Measurements from ENCODE around the gene KRTAP22-2.

KRTAP22-2 gene

DNA sequence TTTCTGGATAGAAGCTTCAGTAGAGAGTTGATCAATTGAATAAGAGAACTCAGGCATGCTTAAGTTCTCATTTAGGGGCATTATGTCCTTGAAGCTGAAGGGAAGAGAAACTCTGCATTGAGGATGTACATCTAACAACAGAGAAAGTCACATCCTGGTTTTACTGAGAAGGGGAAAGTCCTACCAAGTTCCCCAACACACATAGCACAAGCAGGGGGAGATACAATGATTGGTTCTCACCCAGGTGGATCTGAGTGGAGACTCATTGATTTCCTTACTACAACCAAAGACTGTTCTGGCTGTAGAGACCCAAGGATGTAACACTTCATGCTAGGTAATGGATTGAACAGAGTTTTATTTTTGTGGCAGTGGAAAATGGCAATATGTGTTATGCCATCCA, 25.0 kb upstream of the KRTAP22-2 start:
- DNase-seq, result no peak
- no peak overlapping the region for H3K4me3 ChIP-seq (ENCODE audit: insufficient read depth, low read depth, low read length, poor library complexity, severe bottlenecking)
- no peaks in the 10 kb centered on the region for H3K36me3 ChIP-seq (ENCODE audit: control insufficient read depth, insufficient read depth, low read length)
- no peaks in the 10 kb centered on the region for H3K4me1 ChIP-seq (ENCODE audit: control insufficient read depth, insufficient read depth, low read length, poor library complexity, severe bottlenecking)
- H3K9me3 ChIP-seq (ENCODE audit: control insufficient read depth, low read length), result no peaks in the 10 kb centered on the region
- no peaks in the 10 kb centered on the region for H3K27me3 ChIP-seq (replicated peaks; ENCODE audit: control insufficient read depth, insufficient read depth, low read length, poor library complexity, severe bottlenecking)
- no peak overlapping the region for H3K27ac ChIP-seq (ENCODE audit: insufficient read depth, low read length, poor library complexity, severe bottlenecking)

DNA sequence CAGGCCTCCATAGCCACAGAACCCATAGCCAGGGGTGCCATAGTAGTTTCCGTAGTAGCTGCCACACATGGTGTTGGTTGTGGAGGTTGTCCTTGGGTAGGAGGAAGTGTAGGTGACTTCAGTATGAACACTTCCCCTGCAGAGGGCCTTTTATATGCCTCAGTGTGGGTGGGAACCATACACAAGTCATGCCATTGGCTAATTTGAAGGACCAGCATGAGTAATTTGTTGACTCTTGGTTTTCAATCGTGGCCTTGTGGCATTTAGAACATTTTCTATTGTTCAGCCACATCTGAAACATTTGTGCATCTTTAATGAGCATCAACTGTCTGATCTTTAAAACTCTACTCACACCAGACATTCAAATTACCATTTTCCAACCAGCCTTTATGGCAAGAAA, 23.6 kb upstream of the KRTAP22-2 start, which contains the start of gene KRTAP6-1:
TSS of gene KRTAP6-1 (minus strand) at position 95 of the 400 bp plus-strand sequence. CDS start at position 69, 26 bp downstream.
- DNase-seq, result no peak
- Histone ChIP-seq H3K9me3 (ENCODE audit: control insufficient read depth, low read length) (no peaks in the 10 kb centered on the region), H3K4me1 (ENCODE audit: control insufficient read depth, insufficient read depth, low read length, poor library complexity, severe bottlenecking) (no peaks in the 10 kb centered on the region), H3K27ac (ENCODE audit: insufficient read depth, low read length, poor library complexity, severe bottlenecking) (no peak within 1 kb of the TSS), H3K27me3 (replicated peaks; ENCODE audit: control insufficient read depth, insufficient read depth, low read length, poor library complexity, severe bottlenecking) (no peaks in the 10 kb centered on the region), H3K36me3 (ENCODE audit: control insufficient read depth, insufficient read depth, low read length) (no peaks in the 10 kb centered on the region), H3K4me3 (ENCODE audit: insufficient read depth, low read depth, low read length, poor library complexity, severe bottlenecking) (no peak within 1 kb of the TSS)

DNA sequence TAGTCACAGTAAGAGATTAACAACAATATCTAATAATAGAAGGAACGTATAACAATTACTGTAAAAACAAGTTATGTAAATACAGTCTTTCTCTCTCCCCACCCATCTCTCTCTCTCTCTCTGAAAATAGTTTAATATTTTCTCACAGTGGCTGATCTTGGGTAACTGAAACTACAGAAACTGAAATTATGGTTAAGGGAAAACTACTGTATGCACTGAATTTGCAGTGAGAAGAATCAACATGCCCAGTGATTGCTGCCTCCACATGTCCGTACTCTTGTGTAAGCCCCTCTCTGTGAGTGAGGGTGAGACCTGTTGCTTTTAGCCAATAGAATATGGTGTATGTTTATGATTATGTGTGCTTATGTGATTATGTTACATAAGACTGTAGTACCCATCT, 21.9 kb upstream of the KRTAP22-2 start:
- Histone ChIP-seq H3K36me3 (ENCODE audit: control insufficient read depth, insufficient read depth, low read length) (no peaks in the 10 kb centered on the region), H3K27ac (ENCODE audit: insufficient read depth, low read length, poor library complexity, severe bottlenecking) (no peak overlapping the region), H3K4me1 (ENCODE audit: control insufficient read depth, insufficient read depth, low read length, poor library complexity, severe bottlenecking) (no peaks in the 10 kb centered on the region), H3K4me3 (ENCODE audit: insufficient read depth, low read depth, low read length, poor library complexity, severe bottlenecking) (no peak overlapping the region), H3K9me3 (ENCODE audit: control insufficient read depth, low read length) (no peaks in the 10 kb centered on the region), H3K27me3 (replicated peaks; ENCODE audit: control insufficient read depth, insufficient read depth, low read length, poor library complexity, severe bottlenecking) (no peaks in the 10 kb centered on the region)
- DNase-seq, result no peak

DNA sequence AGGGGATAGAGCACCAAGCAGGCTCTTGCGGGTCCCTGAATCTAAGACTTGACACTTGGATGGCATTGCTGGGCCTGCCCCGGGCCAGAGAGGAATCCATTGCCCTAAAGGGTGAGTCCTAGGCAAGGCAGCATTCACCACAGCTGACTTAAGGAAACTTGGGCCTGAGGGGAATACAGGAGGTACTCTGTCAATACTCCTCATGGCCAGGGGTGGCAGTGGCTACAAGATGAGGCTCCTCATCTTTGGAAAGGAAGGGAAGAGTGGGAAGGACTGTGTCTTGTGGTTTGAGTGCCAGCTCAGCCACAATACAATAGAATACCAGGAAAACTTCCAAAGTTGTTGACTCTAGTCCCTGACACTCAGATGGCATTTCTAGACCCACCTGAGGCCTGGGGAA, 15.8 kb upstream of the KRTAP22-2 start:
- Histone ChIP-seq H3K9me3 (ENCODE audit: control insufficient read depth, low read length) (no peaks in the 10 kb centered on the region), H3K4me3 (ENCODE audit: insufficient read depth, low read depth, low read length, poor library complexity, severe bottlenecking) (no peak overlapping the region), H3K4me1 (ENCODE audit: control insufficient read depth, insufficient read depth, low read length, poor library complexity, severe bottlenecking) (no peaks in the 10 kb centered on the region), H3K27ac (ENCODE audit: insufficient read depth, low read length, poor library complexity, severe bottlenecking) (no peak overlapping the region), H3K36me3 (ENCODE audit: control insufficient read depth, insufficient read depth, low read length) (no peaks in the 10 kb centered on the region), H3K27me3 (replicated peaks; ENCODE audit: control insufficient read depth, insufficient read depth, low read length, poor library complexity, severe bottlenecking) (no peaks in the 10 kb centered on the region)
- no peak for DNase-seq

DNA sequence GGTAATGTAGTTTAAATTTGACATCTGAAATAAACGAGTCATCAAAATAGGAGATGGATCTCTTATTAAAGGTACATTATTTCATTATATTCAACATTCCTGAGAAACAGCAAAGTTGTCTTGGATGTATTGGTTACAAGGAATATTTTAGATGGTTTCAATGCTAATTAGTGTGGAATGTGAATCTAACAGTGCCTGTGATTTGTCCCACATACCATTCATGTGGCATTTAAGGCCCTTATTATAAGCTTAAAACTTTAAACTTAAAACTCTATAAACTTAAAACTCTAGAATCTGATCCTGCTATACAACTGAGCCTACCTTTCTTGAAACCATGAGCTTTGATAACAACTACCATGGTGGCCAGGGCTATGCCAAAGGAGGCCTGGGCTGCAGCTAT, 10.6 kb upstream of the KRTAP22-2 start, which contains the start of gene KRTAP22-1:
TSS of gene KRTAP22-1 (plus strand) at position 301 of the 400 bp plus-strand sequence.
- Histone ChIP-seq H3K4me3 (ENCODE audit: insufficient read depth, low read depth, low read length, poor library complexity, severe bottlenecking) (no peak within 1 kb of the TSS), H3K9me3 (ENCODE audit: control insufficient read depth, low read length) (no peaks in the 10 kb centered on the region), H3K27me3 (replicated peaks; ENCODE audit: control insufficient read depth, insufficient read depth, low read length, poor library complexity, severe bottlenecking) (no peaks in the 10 kb centered on the region), H3K27ac (ENCODE audit: insufficient read depth, low read length, poor library complexity, severe bottlenecking) (no peak within 1 kb of the TSS), H3K36me3 (ENCODE audit: control insufficient read depth, insufficient read depth, low read length) (no peaks in the 10 kb centered on the region), H3K4me1 (ENCODE audit: control insufficient read depth, insufficient read depth, low read length, poor library complexity, severe bottlenecking) (no peaks in the 10 kb centered on the region)
- no peak for DNase-seq

DNA sequence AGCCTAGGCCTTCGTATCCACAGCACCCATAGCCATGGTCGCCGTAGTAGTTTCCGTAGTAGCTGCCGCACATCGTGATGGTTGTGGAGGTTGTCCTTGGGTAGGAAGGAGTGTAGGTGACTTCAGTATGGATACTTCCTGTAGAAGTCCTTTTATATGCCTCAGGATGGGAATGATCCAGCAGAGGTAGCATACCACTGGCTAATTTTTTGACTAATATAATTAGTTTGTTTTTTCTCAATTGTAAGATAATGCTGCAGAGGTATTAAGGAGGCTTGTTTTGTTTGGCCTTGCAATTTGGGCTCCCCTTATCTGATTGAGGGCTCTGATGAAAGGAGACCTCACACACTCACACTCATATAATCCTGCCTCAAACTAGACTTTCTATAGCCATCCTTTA, 8.6 kb upstream of the KRTAP22-2 start, which contains the start of gene KRTAP6-2:
TSS of gene KRTAP6-2 (minus strand) at position 101 of the 400 bp plus-strand sequence. CDS start at position 73, 28 bp downstream.
- DNase-seq, result no peak
- Histone ChIP-seq H3K27ac (ENCODE audit: insufficient read depth, low read length, poor library complexity, severe bottlenecking) (no peak within 1 kb of the TSS), H3K36me3 (ENCODE audit: control insufficient read depth, insufficient read depth, low read length) (no peaks in the 10 kb centered on the region), H3K4me3 (ENCODE audit: insufficient read depth, low read depth, low read length, poor library complexity, severe bottlenecking) (no peak within 1 kb of the TSS), H3K9me3 (ENCODE audit: control insufficient read depth, low read length) (no peaks in the 10 kb centered on the region), H3K4me1 (ENCODE audit: control insufficient read depth, insufficient read depth, low read length, poor library complexity, severe bottlenecking) (no peaks in the 10 kb centered on the region), H3K27me3 (replicated peaks; ENCODE audit: control insufficient read depth, insufficient read depth, low read length, poor library complexity, severe bottlenecking) (no peaks in the 10 kb centered on the region)

DNA sequence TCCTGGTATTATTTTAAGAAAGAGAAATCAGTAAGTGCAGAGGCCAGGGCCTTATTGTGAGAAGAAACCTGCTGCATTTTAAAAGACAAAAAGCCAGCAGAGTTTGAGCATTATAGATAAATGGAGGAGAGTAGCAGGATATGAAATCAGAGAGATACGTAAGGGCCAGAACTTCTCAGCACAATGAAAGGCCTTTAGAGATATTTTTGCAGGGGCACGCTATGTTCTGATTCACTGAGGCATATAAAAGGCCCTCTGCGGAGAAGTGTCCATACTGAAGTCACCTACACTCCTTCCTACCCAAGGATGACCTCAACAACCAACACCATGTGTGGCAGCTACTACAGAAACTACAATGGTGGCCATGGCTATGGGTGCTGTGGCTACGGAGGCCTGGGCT, 1.9 kb upstream of the KRTAP22-2 start, which contains the start of gene KRTAP6-3:
TSS of gene KRTAP6-3 (plus strand) at position 301 of the 400 bp plus-strand sequence. CDS start at position 307, 6 bp downstream.
- no peak within 1 kb of the TSS for H3K27ac ChIP-seq (ENCODE audit: insufficient read depth, low read length, poor library complexity, severe bottlenecking)
- H3K9me3 ChIP-seq (ENCODE audit: control insufficient read depth, low read length), result no peaks in the 10 kb centered on the region
- no peaks in the 10 kb centered on the region for H3K36me3 ChIP-seq (ENCODE audit: control insufficient read depth, insufficient read depth, low read length)
- no peaks in the 10 kb centered on the region for H3K4me1 ChIP-seq (ENCODE audit: control insufficient read depth, insufficient read depth, low read length, poor library complexity, severe bottlenecking)
- no peak within 1 kb of the TSS for H3K4me3 ChIP-seq (ENCODE audit: insufficient read depth, low read depth, low read length, poor library complexity, severe bottlenecking)
- DNase-seq, result no peak
- H3K27me3 ChIP-seq (replicated peaks; ENCODE audit: control insufficient read depth, insufficient read depth, low read length, poor library complexity, severe bottlenecking), result no peaks in the 10 kb centered on the region

DNA sequence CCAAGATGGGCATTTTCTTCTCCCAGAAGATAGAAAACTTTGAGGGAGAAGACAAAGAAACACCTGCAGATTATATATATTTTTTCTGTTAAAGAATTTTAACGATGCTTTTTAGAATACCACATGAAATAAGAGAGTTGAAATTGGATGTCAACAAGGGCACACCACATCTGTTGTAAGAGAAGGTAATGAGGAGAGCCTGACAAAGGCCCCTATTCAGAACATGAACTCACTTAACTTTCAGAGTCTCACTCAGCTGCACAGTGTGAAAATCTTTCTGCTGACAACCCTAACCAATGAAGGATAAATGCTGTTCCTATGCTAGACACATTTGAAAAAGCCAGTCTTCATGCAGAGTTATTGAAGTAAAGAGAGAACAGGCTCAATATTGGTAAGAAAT, 7.3 kb downstream of the KRTAP22-2 start:
- Histone ChIP-seq H3K9me3 (ENCODE audit: control insufficient read depth, low read length) (no peaks in the 10 kb centered on the region), H3K36me3 (ENCODE audit: control insufficient read depth, insufficient read depth, low read length) (no peaks in the 10 kb centered on the region), H3K4me1 (ENCODE audit: control insufficient read depth, insufficient read depth, low read length, poor library complexity, severe bottlenecking) (no peaks in the 10 kb centered on the region), H3K27me3 (replicated peaks; ENCODE audit: control insufficient read depth, insufficient read depth, low read length, poor library complexity, severe bottlenecking) (no peaks in the 10 kb centered on the region), H3K27ac (ENCODE audit: insufficient read depth, low read length, poor library complexity, severe bottlenecking) (no peak overlapping the region), H3K4me3 (ENCODE audit: insufficient read depth, low read depth, low read length, poor library complexity, severe bottlenecking) (no peak overlapping the region)
- DNase-seq, result no peak

GRCh38 chr21:30580132-30580531, 10.1 kb downstream of the KRTAP22-2 start:
- Histone ChIP-seq H3K4me3 (ENCODE audit: insufficient read depth, low read depth, low read length, poor library complexity, severe bottlenecking) (no peak overlapping the region), H3K27ac (ENCODE audit: insufficient read depth, low read length, poor library complexity, severe bottlenecking) (no peak overlapping the region), H3K4me1 (ENCODE audit: control insufficient read depth, insufficient read depth, low read length, poor library complexity, severe bottlenecking) (no peaks in the 10 kb centered on the region), H3K9me3 (ENCODE audit: control insufficient read depth, low read length) (no peaks in the 10 kb centered on the region), H3K36me3 (ENCODE audit: control insufficient read depth, insufficient read depth, low read length) (no peaks in the 10 kb centered on the region), H3K27me3 (replicated peaks; ENCODE audit: control insufficient read depth, insufficient read depth, low read length, poor library complexity, severe bottlenecking) (no peaks in the 10 kb centered on the region)
- no peak for DNase-seq

DNA sequence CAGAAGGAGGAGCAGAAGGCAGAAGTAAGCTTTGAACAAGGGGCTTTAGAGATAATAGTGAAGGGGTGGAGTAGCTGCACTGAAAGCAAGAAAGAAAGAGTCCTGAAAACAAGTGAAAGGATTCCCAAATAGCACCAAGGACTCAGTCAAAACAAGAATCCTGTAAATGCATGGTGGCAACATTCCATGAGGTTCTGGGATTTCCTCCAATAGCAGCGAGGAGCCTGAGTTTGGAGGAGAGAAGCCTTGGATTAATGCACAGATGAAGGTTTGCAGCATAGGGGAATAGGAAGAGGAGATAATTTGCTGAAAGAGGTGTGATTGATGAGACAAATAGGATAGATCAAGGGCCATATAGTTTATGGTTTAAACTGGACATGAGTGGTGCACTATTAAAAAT, 10.9 kb downstream of the KRTAP22-2 start:
- H3K9me3 ChIP-seq (ENCODE audit: control insufficient read depth, low read length), result no peaks in the 10 kb centered on the region
- H3K27me3 ChIP-seq (replicated peaks; ENCODE audit: control insufficient read depth, insufficient read depth, low read length, poor library complexity, severe bottlenecking), result no peaks in the 10 kb centered on the region
- no peaks in the 10 kb centered on the region for H3K4me1 ChIP-seq (ENCODE audit: control insufficient read depth, insufficient read depth, low read length, poor library complexity, severe bottlenecking)
- no peak overlapping the region for H3K4me3 ChIP-seq (ENCODE audit: insufficient read depth, low read depth, low read length, poor library complexity, severe bottlenecking)
- H3K36me3 ChIP-seq (ENCODE audit: control insufficient read depth, insufficient read depth, low read length), result no peaks in the 10 kb centered on the region
- no peak for DNase-seq
- H3K27ac ChIP-seq (ENCODE audit: insufficient read depth, low read length, poor library complexity, severe bottlenecking), result no peak overlapping the region
